IMR-90 (cell line): ENCODE measurements around the gene TNS3. TPM values are rescaled to one million over a fixed set of nuclear protein-coding genes. Genes with fewer than 3 reads are reported as not detected.

Experiments used
- ATAC-seq: fragments of 200-7000 bp; cut with Tn5 transposase; 2 replicates; pipeline ENCODE4 v1.9.1; 2020; ENCODE audit warnings: low read depth, mild to moderate bottlenecking, moderate library complexity
- BruUV-seq: library from RNA; stranded (reverse); fragments of 400-500 nt; replicated peaks from 2 replicates; lab custom pipeline; 2021; lab: Mats Ljungman, UMichigan
- CTCF ChIA-PET: fragments of 300-600 bp; formaldehyde crosslinking; extraction: SDS; loops from one replicate; lab custom pipeline; 2021; ENCODE audit warnings: antibody characterized with exemption; lab: Yijun Ruan, JAX
- POLR2A ChIA-PET: fragments of 300-600 bp; sonication (Branson Sonifier 250); formaldehyde crosslinking; loops from one replicate; lab custom pipeline; 2022; ENCODE audit warnings: antibody characterized with exemption; ENCODE audit not compliant: unreplicated experiment; lab: Charles Lee
- DNase-seq: peaks from one replicate; pipeline ENCODE4 v3.0.0; 2013
- H2AFZ ChIP-seq: replicated peaks from 2 replicates; pipeline ENCODE3; 2013; ENCODE audit warnings: low read length, mild to moderate bottlenecking; ENCODE audit not compliant: poor library complexity
- H2AK5ac ChIP-seq: 2 replicates; pipeline ENCODE4 v1.6.1; 2013; ENCODE audit warnings: low read depth, low read length, inconsistent platforms
- H2AK9ac ChIP-seq: replicated peaks from 2 replicates; pipeline ENCODE3; 2013; ENCODE audit warnings: mild to moderate bottlenecking, low read depth, low read length, moderate library complexity; ENCODE audit not compliant: poor library complexity
- H2BK120ac ChIP-seq: 2 replicates; pipeline ENCODE4 v1.6.1; 2013; ENCODE audit warnings: low read depth, low read length, inconsistent platforms
- H2BK15ac ChIP-seq: 3 replicates; pipeline ENCODE4 v1.6.1; 2013; ENCODE audit warnings: low read depth, low read length, inconsistent platforms
- H2BK20ac ChIP-seq: 2 replicates; pipeline ENCODE4 v1.6.1; 2013; ENCODE audit warnings: low read depth, mild to moderate bottlenecking, inconsistent platforms, low read length, moderate library complexity
- H2BK5ac ChIP-seq: 2 replicates; pipeline ENCODE4 v1.6.1; 2013; ENCODE audit warnings: mild to moderate bottlenecking, low read depth, low read length, inconsistent platforms; ENCODE audit not compliant: poor library complexity, severe bottlenecking
- H3K14ac ChIP-seq: replicated peaks from 2 replicates; pipeline ENCODE4 v1.6.1; 2013; ENCODE audit warnings: low read depth, low read length, inconsistent platforms
- H3K18ac ChIP-seq: 2 replicates; pipeline ENCODE4 v1.6.1; 2013; ENCODE audit warnings: low read depth, low read length, control low read depth
- H3K23ac ChIP-seq: 2 replicates; pipeline ENCODE4 v1.6.1; 2013; ENCODE audit warnings: low read depth, low read length, inconsistent platforms
- H3K27ac ChIP-seq: 2 replicates; pipeline ENCODE4 v1.5.1; 2013; ENCODE audit warnings: mild to moderate bottlenecking, control low read depth, low read length; ENCODE audit not compliant: insufficient read depth
- H3K27me3 ChIP-seq: 2 replicates; pipeline ENCODE4 v1.6.1; 2013; ENCODE audit warnings: low read length; ENCODE audit not compliant: control insufficient read depth, insufficient read depth
- H3K36me3 ChIP-seq: 2 replicates; pipeline ENCODE4 v1.6.1; 2013; ENCODE audit warnings: low read length, mixed read lengths; ENCODE audit not compliant: control insufficient read depth, insufficient read depth
- H3K4ac ChIP-seq: 2 replicates; pipeline ENCODE4 v1.6.1; 2013; ENCODE audit warnings: low read depth, low read length, inconsistent platforms
- H3K4me1 ChIP-seq: 2 replicates; pipeline ENCODE4 v1.6.1; 2013; ENCODE audit warnings: low read length, mixed read lengths; ENCODE audit not compliant: control insufficient read depth, insufficient read depth
- H3K4me2 ChIP-seq: 2 replicates; pipeline ENCODE4 v1.6.1; 2013; ENCODE audit warnings: low read depth, mild to moderate bottlenecking, control low read depth, low read length, moderate library complexity
- H3K4me3 ChIP-seq: 2 replicates; pipeline ENCODE4 v1.5.1; 2013; ENCODE audit warnings: low read depth, mild to moderate bottlenecking, control low read depth, low read length, moderate library complexity; ENCODE audit not compliant: insufficient read depth
- H3K56ac ChIP-seq: 2 replicates; pipeline ENCODE4 v1.6.1; 2013; ENCODE audit warnings: low read length, inconsistent platforms; ENCODE audit not compliant: insufficient read depth; ENCODE audit errors: extremely low read depth
- H3K79me1 ChIP-seq, 2 experiments: 2 replicates each; pipeline ENCODE4 v1.6.1; 2013; ENCODE audit warnings: low read length in 2 of 2, inconsistent platforms in 1 of 2, low read depth in 1 of 2
- H3K9ac ChIP-seq: 2 replicates; pipeline ENCODE4 v1.6.1; 2013; ENCODE audit warnings: low read depth, low read length, control low read depth
- H3K9me1 ChIP-seq: 2 replicates; pipeline ENCODE4 v1.6.1; 2013; ENCODE audit warnings: low read length, inconsistent platforms; ENCODE audit not compliant: insufficient read depth
- H3K9me3 ChIP-seq: 2 replicates; pipeline ENCODE4 v1.6.1; 2013; ENCODE audit warnings: low read length; ENCODE audit not compliant: control insufficient read depth, insufficient read depth
- H4K20me1 ChIP-seq: 2 replicates; pipeline ENCODE4 v1.6.1; 2013; ENCODE audit warnings: low read length, inconsistent platforms; ENCODE audit not compliant: insufficient read depth
- H4K5ac ChIP-seq: 2 replicates; pipeline ENCODE4 v1.6.1; 2013; ENCODE audit warnings: mild to moderate bottlenecking, low read depth, low read length, control low read depth
- H4K8ac ChIP-seq, 2 experiments: 2 replicates each; pipeline ENCODE4 v1.6.1; 2013; ENCODE audit warnings: low read depth in 2 of 2, low read length in 2 of 2, control low read depth in 1 of 2, inconsistent platforms in 1 of 2
- H4K91ac ChIP-seq: 2 replicates; pipeline ENCODE4 v1.6.1; 2013; ENCODE audit warnings: low read depth, low read length, inconsistent platforms; ENCODE audit not compliant: insufficient read depth
- BHLHE40 ChIP-seq: fragments of 150-350 bp; IDR thresholded peaks from 2 replicates; pipeline ENCODE4 v1.6.1; 2016; ENCODE audit warnings: mild to moderate bottlenecking, low read depth, low read length
- CEBPB ChIP-seq: IDR thresholded peaks from 2 replicates; pipeline ENCODE4 v1.6.1; 2012; ENCODE audit warnings: low read depth, low read length, improper control_type of control experiment
- CHD1 ChIP-seq: IDR thresholded peaks from 2 replicates; pipeline ENCODE4 v1.6.1; 2012; ENCODE audit warnings: low read depth, low read length, improper control_type of control experiment
- CTCF ChIP-seq: conservative IDR thresholded peaks from 2 replicates; pipeline ENCODE4 v1.5.1; 2012; ENCODE audit warnings: mild to moderate bottlenecking, low read depth, low read length, improper control_type of control experiment
- ELK1 ChIP-seq: fragments of 150-350 bp; IDR thresholded peaks from 2 replicates; pipeline ENCODE4 v1.6.1; 2016; ENCODE audit warnings: low read depth, mild to moderate bottlenecking, low read length, moderate library complexity, borderline replicate concordance
- FOS ChIP-seq: fragments of 150-350 bp; IDR thresholded peaks from 2 replicates; pipeline ENCODE4 v1.6.1; 2016; ENCODE audit warnings: low read depth, low read length
- MAFK ChIP-seq: IDR thresholded peaks from 2 replicates; pipeline ENCODE4 v1.6.1; 2012; ENCODE audit warnings: low read depth, low read length, improper control_type of control experiment
- MAZ ChIP-seq: IDR thresholded peaks from 2 replicates; pipeline ENCODE4 v1.6.1; 2012; ENCODE audit warnings: low read depth, mild to moderate bottlenecking, low read length, improper control_type of control experiment, moderate library complexity, borderline replicate concordance
- NFE2L2 ChIP-seq: fragments of 150-350 bp; IDR thresholded peaks from 2 replicates; pipeline ENCODE4 v1.6.1; 2016; ENCODE audit warnings: low read depth, mild to moderate bottlenecking, low read length
- POLR2A ChIP-seq: IDR thresholded peaks from 2 replicates; pipeline ENCODE4 v1.6.1; 2012; ENCODE audit warnings: mild to moderate bottlenecking, low read depth, low read length
- RAD21 ChIP-seq: IDR thresholded peaks from 2 replicates; pipeline ENCODE4 v1.6.1; 2012; ENCODE audit warnings: low read length, improper control_type of control experiment
- RCOR1 ChIP-seq: IDR thresholded peaks from 2 replicates; pipeline ENCODE4 v1.6.1; 2012; ENCODE audit warnings: mild to moderate bottlenecking, low read length, improper control_type of control experiment; ENCODE audit not compliant: insufficient replicate concordance
- RFX5 ChIP-seq: IDR thresholded peaks from 2 replicates; pipeline ENCODE4 v1.8.0; 2012; ENCODE audit warnings: low read depth, mild to moderate bottlenecking, low read length, moderate library complexity
- SMC3 ChIP-seq: fragments of 150-350 bp; IDR thresholded peaks from 2 replicates; pipeline ENCODE4 v1.6.1; 2016; ENCODE audit warnings: low read depth, mild to moderate bottlenecking, antibody characterized with exemption, low read length, moderate library complexity
- USF2 ChIP-seq: fragments of 150-350 bp; IDR thresholded peaks from 2 replicates; pipeline ENCODE4 v1.6.1; 2017; ENCODE audit warnings: mild to moderate bottlenecking, antibody characterized with exemption, low read length, low read depth
- WGBS, 2 experiments: methylation state at CpG; one replicate each; pipeline versions ENCODE4 v1.1.5 to v1.1.7; 2013; ENCODE audit warnings: missing lambda C conversion rate in 2 of 2; ENCODE audit not compliant: insufficient read length in 1 of 2; ENCODE audit errors: extremely low coverage in 2 of 2; 5-methylcytosine and 5-hydroxymethylcytosine counted together
- dilution Hi-C: fragments of 300-500 bp; cut with HindIII; formaldehyde crosslinking; loops from one replicate; pipeline ENCODE4 v1.14.3; 2018; ENCODE audit warnings: low sequenced_read_pairs; ENCODE audit not compliant: unreplicated experiment
- in situ Hi-C: fragments of 300-500 bp; cut with MboI; formaldehyde crosslinking; loops from 3 replicates; pipeline ENCODE4 v1.14.3; 2019; ENCODE audit warnings: low sequenced_read_pairs, inconsistent platforms, mixed read lengths
- intact Hi-C: fragments of 100-400 bp; cut with micrococcal nuclease; formaldehyde crosslinking; loops from 2 replicates; pipeline ENCODE4 v1.10.0; 2022
- polyA plus RNA-seq, 3 experiments: library from polyadenylated mRNA; depleted of rRNA; stranded (reverse); fragments of >200 nt; gene quantifications; 2 replicates each; pipeline ENCODE4 v1.2.3, GENCODE V29; 2012; ENCODE audit warnings: low replicate concordance in 1 of 3
- total RNA-seq: library from RNA; depleted of rRNA; stranded (reverse); fragments of >200 nt; gene quantifications from 2 replicates; pipeline ENCODE4 v1.2.3, GENCODE V29; 2012

The TNS3 gene
- total and polyA plus RNA-seq, 2 of the 4 experiments (the other 2 are of a cell fraction): 64.3 to 79.2 TPM

- in situ Hi-C loops: loop anchor here (10.0 to 25.0 kb wide), 3 partner anchors 551 to 848 kb away; partner anchors contain the start of gene PKD1L1
- Histone ChIP-seq H3K9me3 (peaks cover 3% of the 10 kb centered on the region), H2BK120ac (no peak overlapping the region), H4K20me1 (no peaks in the 10 kb centered on the region), H3K27me3 (no peaks in the 10 kb centered on the region), H4K91ac (no peak overlapping the region), H3K9me1 (peaks cover 7% of the 10 kb centered on the region; the same call in 1 of the 2 replicates), H2BK15ac (no peak overlapping the region), H3K4me3 (no peak overlapping the region), H3K56ac (no peak overlapping the region), H2AFZ (no peak overlapping the region), H4K5ac (no peak overlapping the region), H3K4me2 (no peak overlapping the region), H3K23ac (no peak overlapping the region), H3K4me1 (peaks cover 5% of the 10 kb centered on the region; the same call in 1 of the 2 replicates), H3K9ac (no peak overlapping the region), H2BK5ac (no peak overlapping the region), H4K8ac (no peak overlapping the region), H3K4ac (no peak overlapping the region), H2AK9ac (no peak overlapping the region), H2BK20ac (no peak overlapping the region), H2AK5ac (no peak overlapping the region), H3K36me3 (peaks cover 3% of the 10 kb centered on the region; the same call in 1 of the 2 replicates), H3K27ac (no peak overlapping the region), H3K79me1 (no peaks in the 10 kb centered on the region), H3K18ac (no peak overlapping the region), H3K14ac (no peak overlapping the region)
- WGBS, 2 experiments: 73% methylated on average over 3 of the region's 8 CpGs; no CpG with 5 or more reads in 1 of the 2 experiments
- intact Hi-C loops: loop anchor here (10.0 kb wide), 2 partner anchors 311 to 681 kb away; partner anchors contain the start of gene PKD1L1
- no TSS peak for BruUV-seq
- ChIA-PET CTCF (interaction anchor here (2.6 kb wide), 1 partner anchor 10 kb away, joined by 13 read pairs; no protein-coding TSS in a partner anchor), POLR2A (no interaction called here)
- dilution Hi-C loops: no loop called here
- DNase-seq: no peak
- ATAC-seq: no peak
- TF ChIP-seq CEBPB (no peak), MAFK (no peak), POLR2A (no peak), SMC3 (no peak), RAD21 (no peak), CTCF (no peak), USF2 (no peak), BHLHE40 (no peak), ELK1 (no peak), FOS (no peak), NFE2L2 (no peak), RFX5 (no peak), RCOR1 (no peak), CHD1 (no peak), MAZ (no peak)
These were observed 317.8 kb downstream of the TNS3 start for GRCh38 chr7:47264021-47264651.
